ENCODE results near the gene ATG7.

Gene ATG7

GRCh38 chr3:11272906-11273574, 843 bp downstream of the ATG7 start:
- peak in 1 of 2 experiments; percentile 56 for DNase-seq (ENCODE audit: low read depth in 1 of 2, low spot score in 1 of 2)
- H3K4me3 ChIP-seq (replicated peaks; ENCODE audit: insufficient read depth, low read length), result peak overlapping the region; percentile 97
- no peaks in the 10 kb centered on the region for H3K27me3 ChIP-seq (ENCODE audit: insufficient read depth, poor library complexity, severe bottlenecking)
- TF ChIP-seq POLR2AphosphoS5 (IDR thresholded peaks at IDR 0.05; ENCODE audit: low read depth), result no peak
- no peak for TF ChIP-seq SPI1 (IDR thresholded peaks at IDR 0.05; ENCODE audit: borderline replicate concordance, low read depth)
- no peak for TF ChIP-seq GABPA (IDR thresholded peaks at IDR 0.05; ENCODE audit: low read depth)
- TF ChIP-seq REST (IDR thresholded peaks at IDR 0.05; ENCODE audit: insufficient replicate concordance, low read depth), result no peak
- no peak for TF ChIP-seq CTCF (IDR thresholded peaks at IDR 0.05; ENCODE audit: insufficient read depth, low read length)
- H3K27ac ChIP-seq (replicated peaks), result peak overlapping the region; percentile 94

- Histone ChIP-seq H3K4me3 (replicated peaks; ENCODE audit: insufficient read depth, low read length) (peak overlapping the region; percentile 97), H3K27ac (replicated peaks) (peak overlapping the region; percentile 94), H3K27me3 (ENCODE audit: insufficient read depth, poor library complexity, severe bottlenecking) (no peaks in the 10 kb centered on the region)
- peak; percentile 92 to 98 for DNase-seq (ENCODE audit: low read depth in 1 of 2, low spot score in 1 of 2)
- TF ChIP-seq REST (IDR thresholded peaks at IDR 0.05; ENCODE audit: insufficient replicate concordance, low read depth) (no peak), SPI1 (IDR thresholded peaks at IDR 0.05; ENCODE audit: borderline replicate concordance, low read depth) (peak; percentile 82; the same call in 1 of the 2 replicates), POLR2AphosphoS5 (IDR thresholded peaks at IDR 0.05; ENCODE audit: low read depth) (peak; percentile 75)
Measured at GRCh38 chr3:11273891-11274291, 1.7 kb downstream of the ATG7 start.

- no peaks in the 10 kb centered on the region for H3K27me3 ChIP-seq (ENCODE audit: insufficient read depth, poor library complexity, severe bottlenecking)
- TF ChIP-seq REST (IDR thresholded peaks at IDR 0.05; ENCODE audit: insufficient replicate concordance, low read depth) (no peak), POLR2AphosphoS5 (IDR thresholded peaks at IDR 0.05; ENCODE audit: low read depth) (no peak), SPI1 (IDR thresholded peaks at IDR 0.05; ENCODE audit: borderline replicate concordance, low read depth) (no peak), CTCF (IDR thresholded peaks at IDR 0.05; ENCODE audit: insufficient read depth, low read length) (no peak), GABPA (IDR thresholded peaks at IDR 0.05; ENCODE audit: low read depth) (no peak)
- no peak for DNase-seq (ENCODE audit: low read depth in 1 of 2, low spot score in 1 of 2)
- H3K27ac ChIP-seq (replicated peaks), result peak overlapping the region; percentile 94
- H3K4me3 ChIP-seq (replicated peaks; ENCODE audit: insufficient read depth, low read length), result peak overlapping the region; percentile 97
Measured at GRCh38 chr3:11274566-11275142, 2.5 kb downstream of the ATG7 start.

Measured in HL-60 (cell line).